ENCODE measurements around the gene PTGES3L.
A peak's percentile ranks its signal among the peaks of the same experiment; 100 is the strongest.
"Not testable (repeated sequence)": the region's sequence is repeated elsewhere in the genome, so short reads cannot be mapped to it uniquely, and the experiment has no call there.

The PTGES3L gene

DNA sequence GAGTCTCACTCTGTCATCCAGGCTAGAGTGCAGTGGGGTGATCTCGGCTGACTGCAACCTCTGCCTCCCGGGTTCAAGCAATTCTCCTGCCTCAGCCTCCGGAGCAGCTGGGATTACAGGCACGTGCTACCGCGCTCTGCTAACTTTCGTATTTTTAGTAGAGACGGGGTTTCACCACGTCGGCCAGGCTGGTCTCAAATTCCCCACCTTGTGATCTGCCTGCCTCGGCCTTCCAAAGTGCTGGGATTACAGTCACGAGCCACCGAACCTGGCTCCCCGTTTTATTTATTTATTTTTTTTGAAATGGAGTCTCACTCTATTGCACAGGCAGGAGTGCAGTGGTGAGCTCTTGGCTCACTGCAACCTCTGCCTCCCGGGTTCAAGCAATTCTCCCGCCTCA lies 4.2 kb downstream of the PTGES3L start:
- DNase-seq = not testable (repeated sequence)

DNA sequence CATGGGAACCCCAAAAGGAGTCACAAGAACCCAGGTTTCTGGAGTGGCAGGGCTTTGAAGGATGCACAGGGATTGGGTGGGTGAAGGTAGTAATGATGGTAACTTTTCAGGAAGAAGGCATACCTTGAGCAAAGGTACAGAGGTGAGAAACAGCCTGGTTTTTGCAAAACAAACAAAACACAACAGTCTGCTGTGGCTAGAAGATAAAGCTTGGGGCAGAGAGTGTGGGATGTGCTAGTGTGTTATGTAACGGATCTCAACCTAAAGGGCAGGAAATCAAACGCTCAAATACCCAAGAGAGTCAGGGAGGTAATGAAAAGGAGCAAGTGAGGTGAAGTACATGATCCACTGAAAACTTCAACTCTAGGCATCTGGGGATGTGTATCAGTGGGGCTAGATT lies 4.6 kb downstream of the PTGES3L start:
- no peak for DNase-seq

DNA sequence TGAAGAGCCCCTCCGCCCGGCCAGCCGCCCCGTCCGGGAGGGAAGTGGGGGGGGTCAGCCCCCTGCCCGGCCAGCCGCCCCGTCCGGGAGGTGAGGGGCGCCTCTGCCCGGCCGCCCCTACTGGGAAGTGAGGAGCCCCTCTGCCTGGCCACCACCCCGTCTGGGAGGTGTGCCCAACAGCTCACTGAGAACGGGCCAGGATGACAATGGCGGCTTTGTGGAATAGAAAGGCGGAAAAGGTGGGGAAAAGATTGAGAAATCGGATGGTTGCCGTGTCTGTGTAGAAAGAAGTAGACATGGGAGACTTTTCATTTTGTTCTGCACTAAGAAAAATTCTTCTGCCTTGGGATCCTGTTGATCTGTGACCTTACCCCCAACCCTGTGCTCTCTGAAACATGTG lies 6.6 kb downstream of the PTGES3L start:
- not testable (repeated sequence) for DNase-seq

DNA sequence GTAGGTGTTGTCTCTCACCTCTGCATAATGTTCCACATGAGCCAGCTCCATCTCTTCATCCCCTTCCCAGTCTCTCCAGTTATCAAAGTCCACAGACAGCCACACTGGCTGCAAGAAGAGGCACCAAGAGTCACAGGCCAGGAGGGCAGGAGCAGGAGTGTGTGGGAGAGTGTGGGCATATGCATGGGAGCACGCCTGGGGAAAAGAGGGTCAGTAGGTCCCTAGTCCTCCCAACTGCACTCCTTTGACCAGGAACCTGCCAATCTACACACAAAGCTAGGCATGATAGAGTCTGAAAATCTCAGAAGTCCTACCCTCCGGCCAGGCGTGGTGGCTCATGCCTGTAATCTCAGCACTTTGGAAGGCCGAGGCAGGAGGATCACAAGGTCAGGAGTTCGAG lies 8.3 kb downstream of the PTGES3L start:
- no peak for DNase-seq

DNA sequence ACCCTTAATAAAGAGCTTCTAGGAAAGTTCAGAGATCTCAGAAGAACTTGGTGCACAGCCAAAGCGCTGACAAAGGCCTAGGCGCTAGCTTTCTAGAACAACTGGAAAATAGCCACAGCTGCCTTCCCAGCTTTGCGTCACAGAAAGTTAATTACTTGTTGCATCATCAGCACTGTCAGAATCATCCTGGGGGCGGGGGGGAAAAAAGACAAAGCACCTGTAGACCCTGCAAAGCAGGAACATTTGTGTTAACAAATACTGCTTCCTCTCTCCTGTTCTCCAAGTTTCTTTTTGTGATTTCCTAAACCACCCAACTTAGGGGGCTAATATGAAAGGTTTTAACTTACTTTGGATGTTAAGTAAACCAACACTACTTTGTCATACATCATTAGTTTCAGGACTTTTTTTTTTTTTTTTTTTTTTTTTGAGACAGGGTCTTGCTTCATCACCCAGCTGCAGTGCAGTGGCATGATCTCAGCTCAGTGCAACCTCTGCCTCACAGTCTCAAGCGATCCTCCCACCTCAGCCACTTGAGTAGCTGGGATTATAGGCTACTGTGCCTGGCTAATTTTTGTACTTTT lies 10.8 kb downstream of the PTGES3L start:
- DNase-seq = no peak

DNA sequence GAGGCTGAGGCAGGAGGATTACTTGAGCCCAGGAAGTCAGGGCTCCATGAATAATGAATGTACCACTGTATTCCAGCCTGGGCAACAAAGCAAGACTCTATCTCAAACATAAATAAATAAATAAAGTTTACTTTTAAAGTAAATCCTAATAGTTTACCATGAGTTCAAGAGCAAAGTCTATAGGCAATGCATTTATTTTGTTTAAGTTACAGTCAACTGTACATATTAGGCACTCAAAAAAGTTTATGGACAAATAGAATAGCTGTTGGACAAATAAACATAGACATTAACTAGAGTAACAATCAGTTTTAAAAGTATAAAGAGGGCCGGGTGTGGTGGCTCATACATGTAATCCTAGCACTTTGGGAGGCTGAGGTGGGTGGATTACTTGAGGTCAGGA lies 12.0 kb downstream of the PTGES3L start:
- no peak for DNase-seq

DNA sequence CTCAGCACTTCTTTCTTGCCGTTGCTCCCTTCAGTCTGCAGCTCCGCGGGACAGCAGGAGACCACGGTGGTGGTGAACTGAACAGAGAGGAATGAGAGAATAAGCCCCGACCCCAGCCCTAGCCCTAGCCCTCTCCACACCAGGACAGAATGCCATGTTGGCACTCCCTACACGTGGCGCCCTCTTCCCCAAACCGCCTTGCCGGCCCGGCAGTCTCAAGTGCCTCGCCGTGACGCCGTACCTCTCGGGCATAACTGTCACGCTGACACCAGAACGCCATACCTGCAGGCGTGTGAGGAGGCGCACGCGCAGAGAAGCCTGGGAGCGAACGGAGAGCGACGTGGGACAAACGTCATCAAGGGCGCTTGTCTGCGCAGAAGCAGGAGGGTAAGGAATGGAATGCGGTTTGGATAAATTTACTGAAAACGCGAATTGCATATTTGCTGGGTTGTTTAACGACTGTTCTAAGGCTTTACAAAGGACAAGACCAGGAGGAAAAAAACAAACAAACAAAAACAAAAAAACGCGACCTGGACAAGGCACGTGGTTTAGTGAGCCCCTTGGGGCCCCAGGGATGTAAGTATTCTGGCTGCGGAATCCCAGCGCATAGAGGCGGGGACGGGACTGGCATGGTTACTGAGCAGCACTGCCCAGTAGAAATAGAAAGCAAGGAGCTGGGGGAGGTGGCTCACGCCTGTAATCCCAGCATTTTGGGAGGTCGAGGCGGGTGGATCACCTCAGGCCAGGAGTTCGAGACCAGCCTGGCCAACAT lies 15.5 kb downstream of the PTGES3L start, which contains the start of gene AARSD1:
Gene AARSD1 (minus strand): TSS at position 294 of the 772 bp plus-strand sequence. CDS start 14 bp downstream, at position 280.
- DNase-seq = peak; percentile 61 to 79 (median 72)

DNA sequence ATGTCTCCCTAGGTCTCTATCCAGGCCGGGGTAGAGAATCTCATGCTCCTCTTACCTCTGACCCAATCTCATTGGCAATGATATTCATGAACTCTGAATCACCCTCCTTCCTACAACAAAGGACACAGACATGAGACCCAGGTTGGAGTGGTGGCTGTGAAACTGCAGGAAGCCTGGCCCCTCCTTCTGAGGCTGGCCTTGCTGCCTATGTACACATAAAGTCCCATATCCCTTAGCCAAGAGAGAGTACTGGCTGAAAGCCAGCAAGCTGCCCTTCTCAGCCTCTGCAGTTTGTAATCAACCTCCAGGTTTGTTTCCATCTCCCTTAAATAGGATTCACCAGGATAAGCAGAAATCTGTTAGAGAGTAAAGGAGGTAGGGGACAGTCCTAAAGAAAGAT lies 26.2 kb downstream of the PTGES3L start:
- no peak for DNase-seq

DNA sequence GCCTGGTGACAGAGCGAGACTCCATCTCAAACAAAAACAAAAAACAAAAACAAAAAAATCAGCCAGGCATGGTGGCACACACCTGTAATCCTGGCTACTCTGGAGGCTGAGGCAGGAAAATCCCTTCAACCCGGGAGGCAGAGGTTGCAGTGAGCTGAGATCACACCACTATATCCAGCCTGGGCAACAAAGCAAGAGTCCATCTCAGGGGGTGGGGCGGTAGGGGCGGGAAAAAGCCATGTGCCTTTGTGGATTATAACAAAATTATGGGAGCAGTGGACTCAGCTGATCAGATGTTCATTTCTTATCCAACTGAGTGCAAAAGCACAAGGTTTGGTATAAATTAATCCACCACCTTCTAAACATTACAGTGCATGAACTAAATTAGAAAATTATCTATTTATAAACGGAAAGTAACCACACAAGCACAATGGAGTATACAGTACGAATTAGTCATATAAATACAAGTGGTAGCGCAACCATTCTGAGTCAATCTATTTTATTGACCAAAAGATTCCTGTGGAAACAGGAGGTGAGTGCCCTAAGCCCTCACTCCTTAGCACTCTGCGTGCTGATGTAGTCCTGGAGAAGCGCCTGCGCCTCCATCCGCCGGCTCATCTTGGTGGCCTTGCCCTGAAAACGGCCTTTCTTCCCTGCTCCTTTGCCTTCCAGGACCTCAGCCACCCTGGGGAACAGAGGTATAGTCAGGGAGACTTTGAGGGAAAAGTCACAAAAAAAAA lies 29.7 kb downstream of the PTGES3L start:
- DNase-seq = no peak

DNA sequence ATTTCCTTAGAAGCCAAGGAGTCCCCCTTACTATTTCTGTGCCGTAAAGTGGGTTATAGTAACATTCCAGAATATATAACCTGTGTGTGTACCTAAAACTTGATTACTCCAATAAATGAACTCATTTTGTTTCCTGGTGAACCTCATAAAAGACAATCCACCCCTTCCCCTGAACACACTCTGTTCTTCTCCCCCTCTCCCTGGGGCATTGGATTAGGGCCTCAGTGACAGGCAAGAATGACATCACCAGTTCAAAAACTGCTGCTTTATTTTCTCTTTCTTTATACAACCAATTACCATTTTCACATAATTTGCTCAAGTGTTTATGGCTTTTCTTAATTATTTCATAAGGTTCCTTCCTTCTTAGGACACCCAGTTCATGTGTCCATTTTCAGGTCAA lies 33.1 kb downstream of the PTGES3L start:
- no peak for DNase-seq

DNA sequence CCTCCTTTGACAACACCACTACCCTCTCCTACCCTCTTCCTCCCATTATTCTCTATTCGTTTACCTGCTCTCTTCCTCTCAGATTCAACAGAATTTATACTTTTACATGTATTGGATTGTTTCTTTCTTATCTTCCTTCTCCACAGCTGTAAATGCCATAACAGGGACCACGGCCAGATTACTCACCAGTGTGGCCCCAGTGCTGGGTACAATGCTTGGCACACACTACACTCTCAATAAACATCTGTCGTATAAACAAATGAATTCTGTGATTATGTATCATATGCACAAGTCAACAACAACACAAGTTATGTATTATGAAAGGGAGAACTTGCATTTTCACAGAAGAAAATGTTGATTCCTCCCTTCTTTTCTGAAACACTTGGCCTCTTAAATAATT lies 35.7 kb downstream of the PTGES3L start:
- no peak for DNase-seq

DNA sequence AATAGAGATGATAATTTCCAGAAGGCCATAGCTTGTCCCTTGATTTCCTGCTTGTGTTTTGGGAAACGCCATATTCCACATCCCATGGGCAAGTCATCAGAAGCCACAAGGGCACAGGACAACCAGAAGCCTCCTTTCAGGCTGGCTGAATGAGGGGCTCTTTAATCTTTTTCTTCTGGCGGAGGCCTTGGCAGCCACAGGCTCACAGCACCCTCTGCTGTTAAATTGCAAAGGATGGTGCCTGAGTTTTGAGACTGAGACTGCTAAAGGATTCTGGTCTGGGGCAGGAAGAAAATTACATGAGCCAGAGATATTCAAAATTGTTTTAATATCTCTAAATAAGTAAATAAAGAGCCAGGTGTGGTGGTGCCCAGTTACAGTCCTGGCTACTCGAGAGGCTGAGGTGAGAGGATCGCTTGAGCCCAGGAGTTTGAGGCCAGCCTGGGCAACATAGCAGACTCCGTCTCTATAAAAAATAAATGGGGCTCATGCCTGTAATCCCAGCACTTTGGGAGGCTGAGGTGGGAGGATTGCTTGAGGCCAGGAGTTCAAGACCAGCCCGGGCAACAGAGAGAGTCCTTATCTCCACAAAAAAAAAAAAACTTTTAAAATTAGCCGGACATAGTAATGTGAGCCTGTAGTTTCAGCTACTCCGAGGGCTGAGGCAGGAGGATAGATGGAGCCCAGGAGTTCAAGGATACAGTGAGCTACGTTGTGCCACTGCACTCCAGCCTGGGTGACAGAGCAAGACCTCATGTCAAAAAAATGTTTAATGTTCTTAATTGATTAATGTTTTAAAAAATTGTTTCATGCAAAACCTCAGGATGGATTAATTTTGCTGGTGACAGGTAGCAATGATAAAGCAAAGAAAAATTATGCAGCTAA lies 41.9 kb downstream of the PTGES3L start:
- no peak for DNase-seq

DNA sequence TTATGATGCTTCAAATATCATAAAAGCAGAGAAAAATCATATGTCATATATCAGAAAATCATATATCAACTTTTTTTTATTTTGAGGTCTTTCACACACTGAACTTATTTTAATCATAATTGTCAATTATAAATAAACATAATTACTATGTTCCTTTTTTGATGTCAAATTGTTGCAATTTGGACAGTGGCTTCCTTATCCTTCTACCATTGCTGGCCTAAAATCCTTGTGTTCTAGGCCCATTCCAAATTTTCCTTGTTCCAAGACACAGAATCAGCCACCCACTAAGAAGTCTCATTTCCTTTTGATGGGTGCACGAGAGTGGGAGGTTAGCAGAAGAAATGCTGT lies 50.4 kb downstream of the PTGES3L start:
- DNase-seq = no peak

DNA sequence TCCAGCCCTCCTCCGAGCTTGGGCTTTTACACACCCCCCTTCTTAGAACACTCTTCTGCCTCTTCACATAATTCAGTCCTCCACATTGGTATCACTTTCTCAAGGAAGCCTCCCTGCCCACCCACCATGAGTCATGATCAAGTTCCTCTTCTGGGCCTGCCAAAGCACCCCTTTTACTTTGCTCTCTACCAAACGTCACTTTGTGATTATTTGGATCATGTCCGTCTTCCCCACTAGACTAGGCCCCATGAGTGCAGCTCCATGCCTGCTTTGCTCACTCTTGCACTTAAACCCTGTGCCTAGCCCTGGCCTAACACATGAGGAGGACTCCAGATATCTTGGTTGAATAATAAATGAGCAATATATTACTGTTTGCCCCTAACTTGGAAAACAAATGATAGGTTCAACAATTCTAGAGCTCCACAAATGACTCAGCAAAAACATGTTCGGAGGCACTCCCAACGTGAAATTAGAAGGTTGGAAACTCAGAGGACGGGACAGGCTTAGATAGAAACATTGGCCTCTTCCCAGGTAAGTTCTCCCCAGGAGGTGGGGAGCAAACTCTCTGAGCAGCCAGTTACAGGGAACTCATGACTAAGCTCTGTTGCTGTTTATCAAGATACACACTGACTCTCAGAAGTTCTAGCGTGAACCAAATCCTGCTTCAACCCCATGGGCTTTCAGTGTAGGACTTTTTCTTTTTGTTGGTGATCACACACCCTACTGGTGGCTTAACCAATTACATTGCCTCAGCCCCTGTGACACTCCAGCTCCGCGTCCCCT lies 51.0 kb downstream of the PTGES3L start:
- no peak for DNase-seq

DNA sequence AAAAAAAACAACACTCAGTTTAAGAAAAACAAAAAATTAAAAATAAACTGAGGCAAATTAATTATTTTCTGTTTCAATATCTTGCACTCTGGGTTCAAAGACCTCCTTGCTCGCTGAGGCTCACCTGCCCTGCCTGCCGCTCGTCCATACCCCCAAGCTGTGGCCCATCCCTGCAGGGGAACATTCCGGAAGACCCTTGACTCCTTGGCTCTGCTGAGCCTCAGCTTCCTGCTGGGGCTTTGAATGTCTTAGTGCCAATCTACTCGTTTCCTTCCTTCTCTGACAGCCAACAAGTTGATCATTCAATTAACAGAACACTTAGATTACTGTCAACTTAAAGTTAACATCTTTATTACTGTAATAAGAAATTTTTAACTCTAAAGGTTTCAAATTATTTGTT lies 55.0 kb downstream of the PTGES3L start:
- no peak for DNase-seq

DNA sequence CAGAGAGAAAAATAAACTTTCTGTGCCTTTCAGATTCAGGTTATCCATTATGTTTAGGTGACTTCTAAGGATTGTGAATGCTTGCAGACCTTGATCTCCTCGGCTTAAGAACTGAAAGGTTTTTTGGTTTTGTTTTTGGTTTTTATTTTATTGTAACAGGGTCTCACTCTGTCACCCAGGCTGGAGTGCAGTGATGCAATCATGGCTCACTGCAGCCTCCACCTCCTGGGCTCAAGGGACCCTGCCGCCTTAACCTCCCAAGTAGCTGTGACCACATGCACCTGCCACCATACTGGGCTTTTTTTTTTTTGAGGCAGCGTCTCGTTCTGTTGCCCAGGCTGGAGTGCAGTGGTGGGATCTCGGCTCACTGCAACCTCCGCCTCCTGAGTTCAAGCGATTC lies 56.4 kb downstream of the PTGES3L start:
- DNase-seq = not testable (repeated sequence)

DNA sequence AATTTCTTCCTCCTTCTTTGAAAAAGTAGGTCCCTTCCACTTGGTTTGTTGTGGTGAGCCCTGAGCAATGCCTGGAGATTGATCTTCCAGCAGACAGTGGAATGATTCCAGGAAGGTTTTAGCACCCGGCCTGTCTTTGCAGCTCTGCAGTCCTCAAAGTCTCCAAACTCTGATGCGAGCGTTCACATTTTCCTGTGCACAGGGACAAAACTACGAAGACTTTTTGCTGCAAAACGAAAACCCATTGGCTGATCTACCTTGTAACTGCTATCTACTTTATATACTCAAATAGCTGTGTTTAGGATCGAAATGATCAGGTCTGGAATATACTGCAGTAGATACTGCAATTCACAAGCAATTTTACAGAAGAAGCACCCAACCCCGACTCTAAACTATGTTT lies 57.6 kb downstream of the PTGES3L start:
- no peak for DNase-seq

DNA sequence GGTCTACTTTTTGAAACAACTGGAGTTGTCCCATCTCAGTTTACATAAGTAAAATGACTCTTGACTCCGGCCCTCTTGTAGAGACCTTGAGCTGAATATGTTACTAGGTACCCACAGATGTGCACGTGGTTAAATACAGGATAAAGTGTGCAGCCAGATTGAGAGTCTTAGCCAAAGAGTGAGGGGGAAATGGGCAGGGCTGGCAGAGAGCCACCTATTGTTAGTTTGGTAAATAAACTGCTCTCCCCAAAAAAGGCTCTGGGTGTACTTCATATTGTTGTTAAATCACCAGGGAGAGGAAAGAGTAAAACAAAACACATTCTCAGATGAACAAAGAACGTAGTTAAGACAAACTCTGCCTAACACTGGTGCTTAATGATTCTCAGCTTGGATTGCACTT lies 59.0 kb downstream of the PTGES3L start:
- no peak for DNase-seq

DNA sequence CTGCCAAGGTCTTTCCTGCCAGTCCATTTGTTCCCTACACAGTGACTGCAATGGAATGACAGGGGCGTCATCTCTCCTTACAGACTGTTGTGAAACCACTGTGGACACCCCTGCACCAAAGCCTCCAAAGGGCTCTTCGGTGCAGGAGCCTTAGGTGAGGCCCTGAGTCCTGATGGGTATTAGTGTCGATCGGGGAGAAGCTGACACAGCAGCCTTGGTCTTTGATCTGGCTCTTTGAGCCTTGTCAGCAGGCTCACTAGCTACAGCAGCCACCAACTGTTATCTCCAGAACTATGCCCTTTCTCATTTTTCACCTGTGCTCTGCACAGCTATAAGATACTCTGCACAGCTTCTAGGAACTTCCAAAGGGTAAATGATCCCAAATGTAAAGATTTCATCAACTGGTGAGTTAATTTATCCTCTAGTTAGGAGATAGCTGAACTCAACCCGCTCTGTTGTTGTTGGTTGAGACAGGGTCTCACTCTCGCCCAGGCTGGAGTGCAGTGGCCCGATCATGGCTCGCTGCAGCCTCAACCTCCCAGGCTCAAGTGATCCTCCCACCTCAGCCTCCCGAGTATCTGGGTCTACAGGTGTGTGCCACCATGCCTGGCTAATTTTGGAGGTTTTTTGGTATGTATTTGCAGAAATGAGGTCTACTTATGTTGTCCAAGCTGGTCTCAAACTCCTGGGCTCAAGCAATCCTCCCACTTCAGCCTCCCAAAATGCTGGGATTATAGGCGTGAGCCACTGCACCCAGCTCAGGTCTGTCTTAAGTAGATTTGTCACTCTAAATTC lies 59.6 kb downstream of the PTGES3L start:
- no peak for DNase-seq

DNA sequence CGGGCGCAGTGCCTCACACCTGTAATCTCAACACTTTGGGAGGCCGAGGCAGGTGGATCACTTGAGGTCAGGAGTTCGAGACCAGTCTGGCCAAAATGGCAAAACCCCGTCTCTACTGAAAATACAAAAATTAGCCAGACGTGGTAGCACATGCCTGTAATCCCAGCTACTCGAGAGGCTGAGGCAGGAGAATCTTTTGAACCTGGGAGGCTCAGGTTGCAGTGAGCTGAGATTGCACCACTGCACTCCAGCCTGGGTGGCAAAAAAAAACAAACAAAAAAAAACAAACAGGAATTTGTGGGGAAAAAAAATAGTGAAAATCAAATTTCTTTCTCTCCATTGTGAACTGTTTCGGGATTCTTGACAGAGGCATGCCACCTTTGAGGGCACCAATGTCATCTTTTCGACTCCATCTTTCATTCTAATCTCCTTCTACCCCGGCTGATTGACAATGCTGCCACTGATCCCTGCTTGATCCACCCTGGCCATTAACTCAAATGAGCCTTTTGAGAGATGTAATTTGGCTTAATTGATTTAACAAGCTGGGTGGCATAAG lies 60.3 kb downstream of the PTGES3L start:
- DNase-seq = not testable (repeated sequence)

DNA sequence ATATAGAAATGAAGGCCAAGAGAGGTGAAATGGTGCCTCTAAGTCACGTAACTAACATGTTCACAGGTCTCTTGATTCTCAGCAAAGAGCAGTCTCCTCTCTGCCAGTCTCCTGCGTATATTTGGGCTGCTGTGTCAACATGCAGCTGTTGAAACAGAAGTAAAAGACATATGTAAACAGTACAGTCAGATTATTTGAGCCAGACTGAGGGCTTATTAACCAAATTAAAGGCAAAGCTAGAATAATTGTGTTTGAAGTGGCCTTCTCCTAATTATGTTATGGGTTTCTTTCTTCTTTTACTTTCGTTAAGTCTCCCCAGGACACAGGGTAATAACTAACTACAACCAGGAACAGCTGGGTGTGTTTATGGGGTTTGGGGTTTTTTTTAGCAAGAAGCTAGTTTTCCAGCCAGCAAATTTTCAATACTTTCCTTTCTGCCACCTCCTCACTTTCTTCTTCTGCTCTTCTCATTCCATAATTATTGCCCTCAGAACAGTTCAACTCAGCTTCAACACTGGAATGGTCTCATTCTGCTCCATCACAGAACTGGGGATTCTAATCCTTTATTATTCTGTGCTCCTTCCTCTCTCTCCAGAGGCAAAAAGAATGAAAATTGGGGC lies 60.9 kb downstream of the PTGES3L start:
- DNase-seq = no peak
